Measurements from ENCODE around the gene CAMTA2. TPM values are rescaled to one million over a fixed set of nuclear protein-coding genes. Genes with fewer than 3 reads are reported as not detected.
"Not testable (repeated sequence)": the region's sequence is repeated elsewhere in the genome, so short reads cannot be mapped to it uniquely, and the experiment has no call there.

Gene CAMTA2
- polyA plus RNA-seq, 1 donor = 32.9 TPM

- DNase-seq = no peak
These were observed 54.7 kb downstream of the CAMTA2 start for GRCh38 chr17:4932756-4933155.

GRCh38 chr17:4931963-4932362, 55.5 kb downstream of the CAMTA2 start, which contains the start of gene GP1BA:
Gene GP1BA (plus strand): TSS chr17:4932277. CDS start chr17:4932605, 328 bp downstream.
- no peak for DNase-seq

DNA sequence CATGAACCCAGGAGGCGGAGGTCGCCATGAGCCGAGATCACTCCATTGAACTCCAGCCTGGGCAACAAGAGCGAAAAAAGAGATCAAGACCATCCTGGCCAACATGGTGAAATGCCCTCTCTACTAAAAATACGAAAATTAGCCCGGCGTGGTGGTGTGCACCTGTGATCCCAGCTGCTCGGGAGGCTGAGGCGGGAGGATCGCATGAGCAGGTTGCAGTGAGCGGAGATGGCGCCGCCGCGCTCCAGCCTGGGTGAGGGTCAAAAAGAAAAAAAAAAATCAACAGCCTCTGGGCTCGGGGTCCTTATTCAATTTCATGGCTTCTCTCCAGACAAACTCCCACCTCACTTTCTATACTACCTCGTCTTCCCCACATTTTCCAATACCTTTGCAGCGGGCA, 58.6 kb downstream of the CAMTA2 start:
- no peak for DNase-seq

- not testable (repeated sequence) for DNase-seq
These were observed 60.7 kb downstream of the CAMTA2 start for GRCh38 chr17:4926577-4927335.

DNA sequence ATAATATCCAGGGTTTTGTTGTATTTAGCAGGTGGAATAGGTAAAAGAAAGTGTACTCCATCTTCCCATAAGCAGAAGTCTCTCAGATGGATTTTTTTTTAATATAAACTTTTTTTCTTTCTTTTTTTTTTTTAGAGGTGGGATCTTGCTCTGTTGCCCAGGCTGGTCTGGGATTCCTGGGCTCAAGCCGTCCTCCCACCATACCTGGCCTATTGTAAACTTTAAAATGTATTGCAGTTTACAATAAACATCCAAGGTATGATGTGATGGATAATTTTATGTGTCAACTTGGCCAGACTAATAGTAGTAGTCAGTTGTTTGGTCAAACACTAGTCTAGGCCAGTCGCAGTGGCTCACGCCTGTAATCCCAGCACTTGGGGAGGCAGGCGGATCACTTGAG, 66.2 kb downstream of the CAMTA2 start:
- DNase-seq = no peak

- no peak for DNase-seq
These were observed 67.0 kb downstream of the CAMTA2 start for GRCh38 chr17:4920351-4921048.

DNA sequence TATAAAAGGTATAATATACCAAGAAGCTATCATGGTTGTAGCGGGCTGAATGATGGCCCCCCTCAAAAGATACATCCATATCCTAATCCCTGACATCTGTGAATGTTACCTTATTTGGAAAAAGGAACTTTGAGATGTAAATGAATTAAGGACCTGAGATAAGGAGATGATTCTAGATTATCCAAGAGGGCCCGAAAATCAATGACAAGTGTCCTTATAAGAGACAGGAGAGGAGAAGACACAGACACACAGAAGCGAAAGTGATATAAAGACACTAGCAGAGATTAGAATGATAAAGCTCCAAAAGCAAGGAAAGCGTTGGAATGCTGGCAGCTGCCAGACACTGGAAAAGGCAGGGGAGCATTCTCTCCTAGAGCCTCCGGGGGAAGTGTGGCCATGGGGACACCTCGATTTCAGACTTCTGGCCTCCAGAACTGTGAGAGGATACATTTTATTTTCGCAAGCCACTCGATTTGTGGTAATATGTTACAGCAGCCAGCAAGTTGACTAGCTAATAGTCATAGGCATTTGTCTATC, 67.9 kb downstream of the CAMTA2 start:
- DNase-seq = no peak

Other genes with a start within 250 kb of the CAMTA2 start
- 0.97 TPM for gene ZMYND15, start 247.8 kb downstream of the CAMTA2 start, polyA plus RNA-seq (ENCODE audit: insufficient read length)
- gene CXCL16, start 247.7 kb downstream of the CAMTA2 start, polyA plus RNA-seq (ENCODE audit: insufficient read length) = 7.8 TPM
- gene TM4SF5, start 215.8 kb downstream of the CAMTA2 start, polyA plus RNA-seq (ENCODE audit: insufficient read length) = not detected
- gene VMO1, start 201.3 kb downstream of the CAMTA2 start, polyA plus RNA-seq (ENCODE audit: insufficient read length) = 4.7 TPM
- 0.98 TPM for gene GLTPD2, start 198.7 kb downstream of the CAMTA2 start, polyA plus RNA-seq (ENCODE audit: insufficient read length)
- 94.3 TPM for gene PSMB6, start 191.5 kb downstream of the CAMTA2 start, polyA plus RNA-seq (ENCODE audit: insufficient read length)
- 28.7 TPM for gene PLD2, start 180.5 kb downstream of the CAMTA2 start, polyA plus RNA-seq (ENCODE audit: insufficient read length)
- gene MINK1, start 154.3 kb downstream of the CAMTA2 start, polyA plus RNA-seq (ENCODE audit: insufficient read length) = 28.3 TPM
- gene C17orf107, start 88.1 kb downstream of the CAMTA2 start, polyA plus RNA-seq (ENCODE audit: insufficient read length) = 1.5 TPM
- gene CHRNE, start 84.6 kb downstream of the CAMTA2 start, polyA plus RNA-seq (ENCODE audit: insufficient read length) = 3.3 TPM
- 0.88 TPM for gene GP1BA, start 55.4 kb downstream of the CAMTA2 start, polyA plus RNA-seq (ENCODE audit: insufficient read length)
- gene SLC25A11, start 47.6 kb downstream of the CAMTA2 start, polyA plus RNA-seq (ENCODE audit: insufficient read length) = 57.1 TPM
- 75.2 TPM for gene RNF167, start 47.4 kb downstream of the CAMTA2 start, polyA plus RNA-seq (ENCODE audit: insufficient read length)
- 432 TPM for gene PFN1, start 39.1 kb downstream of the CAMTA2 start, polyA plus RNA-seq (ENCODE audit: insufficient read length)
- gene ENO3, start 36.6 kb downstream of the CAMTA2 start, polyA plus RNA-seq (ENCODE audit: insufficient read length) = 2,174 TPM
- gene SPAG7, start 19.9 kb downstream of the CAMTA2 start, polyA plus RNA-seq (ENCODE audit: insufficient read length) = 92.0 TPM
- gene INCA1, start 9.8 kb upstream of the CAMTA2 start, polyA plus RNA-seq (ENCODE audit: insufficient read length) = 4.9 TPM
- gene KIF1C, start 10.3 kb upstream of the CAMTA2 start, polyA plus RNA-seq (ENCODE audit: insufficient read length) = 129 TPM
- not detected for gene SLC52A1, start 47.8 kb upstream of the CAMTA2 start, polyA plus RNA-seq (ENCODE audit: insufficient read length)
- 11.6 TPM for gene ZFP3, start 90.8 kb upstream of the CAMTA2 start, polyA plus RNA-seq (ENCODE audit: insufficient read length)
- 11.1 TPM for gene ZNF232, start 124.2 kb upstream of the CAMTA2 start, polyA plus RNA-seq (ENCODE audit: insufficient read length)
- gene USP6, start 128.4 kb upstream of the CAMTA2 start, polyA plus RNA-seq (ENCODE audit: insufficient read length) = 21.0 TPM
- 9.0 TPM for gene ZNF594, start 204.2 kb upstream of the CAMTA2 start, polyA plus RNA-seq (ENCODE audit: insufficient read length)
- gene SCIMP, start 247.2 kb upstream of the CAMTA2 start, polyA plus RNA-seq (ENCODE audit: insufficient read length) = 1.6 TPM

Data from hindlimb muscle (tissue), 1 donor.